Kidney tubule cell (primary cell): ENCODE measurements around the gene CCNF.
"Not testable (repeated sequence)": the region's sequence is repeated elsewhere in the genome, so short reads cannot be mapped to it uniquely, and the experiment has no call there.

Source experiments
- DNase-seq: peaks from one replicate; pipeline ENCODE4 v3.0.0-alpha.2; 2018; ENCODE audit warnings: low spot score

Gene CCNF

GRCh38 chr16:2471653-2472487 lies 42.6 kb downstream of the CCNF start:
- no peak for DNase-seq

GRCh38 chr16:2472488-2472864 lies 43.2 kb downstream of the CCNF start:
- DNase-seq, result no peak

GRCh38 chr16:2472885-2473445 lies 43.7 kb downstream of the CCNF start:
- no peak for DNase-seq

GRCh38 chr16:2473446-2473926 lies 44.2 kb downstream of the CCNF start:
- DNase-seq, result no peak

- DNase-seq, result peak; percentile 52
Measured at GRCh38 chr16:2473999-2474876, 45.0 kb downstream of the CCNF start.

GRCh38 chr16:2474877-2475412 lies 45.7 kb downstream of the CCNF start, which contains the start of gene TBC1D24:
Gene TBC1D24, plus strand, starts transcription at chr16:2475127. Its CDS starts 21,022 bp downstream, at chr16:2496149.
- DNase-seq, result peak; percentile 88

- no peak for DNase-seq
Measured at GRCh38 chr16:2475413-2476344, 46.4 kb downstream of the CCNF start.

- no peak for DNase-seq
Measured at GRCh38 chr16:2476345-2476720, 47.1 kb downstream of the CCNF start.

- DNase-seq, result no peak
Measured at GRCh38 chr16:2476741-2477140, 47.5 kb downstream of the CCNF start.

GRCh38 chr16:2477327-2477726 lies 48.1 kb downstream of the CCNF start:
- no peak for DNase-seq

GRCh38 chr16:2478279-2478678 lies 49.0 kb downstream of the CCNF start:
- no peak for DNase-seq

GRCh38 chr16:2479996-2480395 lies 50.7 kb downstream of the CCNF start:
- not testable (repeated sequence) for DNase-seq

- DNase-seq, result peak; percentile 41
Measured at GRCh38 chr16:2480948-2481347, 51.7 kb downstream of the CCNF start.

GRCh38 chr16:2481676-2482075 lies 52.4 kb downstream of the CCNF start:
- peak; percentile 79 for DNase-seq

- DNase-seq, result no peak
Measured at GRCh38 chr16:2482249-2482648, 53.0 kb downstream of the CCNF start.

GRCh38 chr16:2482708-2483534 lies 53.7 kb downstream of the CCNF start:
- no peak for DNase-seq

- no peak for DNase-seq
Measured at GRCh38 chr16:2483939-2484897, 55.0 kb downstream of the CCNF start.

GRCh38 chr16:2484898-2485508 lies 55.8 kb downstream of the CCNF start:
- DNase-seq, result no peak
